Lower lobe of right lung (tissue), 2 donors: ENCODE measurements around the gene THY1. TPM values are rescaled to one million over a fixed set of nuclear protein-coding genes. Genes with fewer than 3 reads are reported as not detected.

Experiments
- ATAC-seq, 2 donors: fragments of 200-7000 bp; cut with Tn5 transposase; one replicate each; pipeline ENCODE4 v1.9.1; 2020 to 2022; ENCODE audit warnings: mild to moderate bottlenecking in 2 of 2, moderate library complexity in 2 of 2
- DNase-seq: peaks from one replicate; pipeline ENCODE4 v3.0.0-alpha.2; 2020
- H3K27ac ChIP-seq: fragments of 200-600 bp; one replicate; pipeline ENCODE4 v1.8.0; 2022
- H3K27me3 ChIP-seq: fragments of 200-600 bp; one replicate; pipeline ENCODE4 v1.8.0; 2022; ENCODE audit warnings: low read depth
- H3K36me3 ChIP-seq: fragments of 200-600 bp; one replicate; pipeline ENCODE4 v1.8.0; 2022; ENCODE audit warnings: mild to moderate bottlenecking
- H3K4me1 ChIP-seq: fragments of 200-600 bp; one replicate; pipeline ENCODE4 v1.8.0; 2022
- H3K4me3 ChIP-seq: fragments of 200-600 bp; one replicate; pipeline ENCODE4 v1.8.0; 2022; ENCODE audit warnings: mild to moderate bottlenecking
- H3K9me3 ChIP-seq: fragments of 200-600 bp; one replicate; pipeline ENCODE4 v1.8.0; 2022
- intact Hi-C: fragments of 100-400 bp; cut with DNase I; formaldehyde crosslinking; loops from one replicate; pipeline ENCODE4 v1.11.0; 2022
- total RNA-seq: library from RNA; stranded (reverse); fragmentation: NEBNext Ultra II Directional; extraction: Animal tissue kit (Norgen Biotek cat#: 25700); gene quantifications from one replicate; pipeline ENCODE4 v1.2.1, GENCODE V29; 2021
- TF ChIP-seq, protein P1 (sequence below): fragments of 200-600 bp; IDR thresholded peaks from one replicate; pipeline ENCODE4 v1.8.0; 2022; ENCODE audit warnings: antibody characterized with exemption, mild to moderate bottlenecking
- donor health status: DM: no; HTN: yes; CAD: no; lungs with severe emphysema.

The THY1 gene
- total RNA-seq, 1 donor from 2014 or later = 7.5 TPM

GRCh38 chr11:119424276-119424675, 1.3 kb upstream of the THY1 start:
- Histone ChIP-seq H3K27me3 (peaks cover 47% of the 10 kb centered on the region), H3K27ac (no peak overlapping the region), H3K4me3 (no peak overlapping the region), H3K36me3 (no peaks in the 10 kb centered on the region), H3K9me3 (no peaks in the 10 kb centered on the region), H3K4me1 (peaks cover 15% of the 10 kb centered on the region)
- ATAC-seq (no peak), DNase-seq (no peak)
- TF ChIP-seq, protein P1, sequence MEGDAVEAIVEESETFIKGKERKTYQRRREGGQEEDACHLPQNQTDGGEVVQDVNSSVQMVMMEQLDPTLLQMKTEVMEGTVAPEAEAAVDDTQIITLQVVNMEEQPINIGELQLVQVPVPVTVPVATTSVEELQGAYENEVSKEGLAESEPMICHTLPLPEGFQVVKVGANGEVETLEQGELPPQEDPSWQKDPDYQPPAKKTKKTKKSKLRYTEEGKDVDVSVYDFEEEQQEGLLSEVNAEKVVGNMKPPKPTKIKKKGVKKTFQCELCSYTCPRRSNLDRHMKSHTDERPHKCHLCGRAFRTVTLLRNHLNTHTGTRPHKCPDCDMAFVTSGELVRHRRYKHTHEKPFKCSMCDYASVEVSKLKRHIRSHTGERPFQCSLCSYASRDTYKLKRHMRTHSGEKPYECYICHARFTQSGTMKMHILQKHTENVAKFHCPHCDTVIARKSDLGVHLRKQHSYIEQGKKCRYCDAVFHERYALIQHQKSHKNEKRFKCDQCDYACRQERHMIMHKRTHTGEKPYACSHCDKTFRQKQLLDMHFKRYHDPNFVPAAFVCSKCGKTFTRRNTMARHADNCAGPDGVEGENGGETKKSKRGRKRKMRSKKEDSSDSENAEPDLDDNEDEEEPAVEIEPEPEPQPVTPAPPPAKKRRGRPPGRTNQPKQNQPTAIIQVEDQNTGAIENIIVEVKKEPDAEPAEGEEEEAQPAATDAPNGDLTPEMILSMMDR = no peak
- intact Hi-C loops = no loop called here

GRCh38 chr11:119423509-119424254, 710 bp upstream of the THY1 start:
- DNase-seq (no peak), ATAC-seq (no peak)
- Histone ChIP-seq H3K4me1 (peaks cover 15% of the 10 kb centered on the region), H3K4me3 (no peak overlapping the region), H3K9me3 (no peaks in the 10 kb centered on the region), H3K36me3 (no peaks in the 10 kb centered on the region), H3K27me3 (peaks cover 47% of the 10 kb centered on the region), H3K27ac (no peak overlapping the region)
- TF ChIP-seq, protein P1 = no peak
- intact Hi-C loops = no loop called here

- no peak for DNase-seq
- Histone ChIP-seq H3K9me3 (no peaks in the 10 kb centered on the region), H3K36me3 (no peaks in the 10 kb centered on the region), H3K4me3 (peak overlapping the region; percentile 41), H3K4me1 (peaks cover 15% of the 10 kb centered on the region), H3K27me3 (peaks cover 47% of the 10 kb centered on the region), H3K27ac (no peak overlapping the region)
- intact Hi-C loops = no loop called here
- ATAC-seq = no peak
- TF ChIP-seq, protein P1 = no peak
These were observed 797 bp downstream of the THY1 start for GRCh38 chr11:119421941-119422808.

GRCh38 chr11:119421351-119421750, 1.6 kb downstream of the THY1 start:
- H3K4me1 ChIP-seq = peaks cover 15% of the 10 kb centered on the region
- DNase-seq = no peak
- intact Hi-C loops = no loop called here

GRCh38 chr11:119420631-119421030, 2.3 kb downstream of the THY1 start:
- Histone ChIP-seq H3K27me3 (peaks cover 47% of the 10 kb centered on the region), H3K36me3 (no peaks in the 10 kb centered on the region), H3K4me1 (peaks cover 15% of the 10 kb centered on the region), H3K9me3 (no peaks in the 10 kb centered on the region), H3K4me3 (no peak overlapping the region), H3K27ac (no peak overlapping the region)
- no peak for DNase-seq
- TF ChIP-seq, protein P1 = no peak
- no peak for ATAC-seq
- intact Hi-C loops = no loop called here

More at GRCh38 chr11:119421351-119421750, 1.6 kb downstream of the THY1 start:
- no peak overlapping the region for H3K27ac ChIP-seq
- peaks cover 47% of the 10 kb centered on the region for H3K27me3 ChIP-seq
- H3K9me3 ChIP-seq = no peaks in the 10 kb centered on the region
- H3K36me3 ChIP-seq = no peaks in the 10 kb centered on the region
- TF ChIP-seq, protein P1 = no peak
- no peak overlapping the region for H3K4me3 ChIP-seq
- ATAC-seq = no peak
